Stimulated activated CD8-positive, alpha-beta memory T cell treated with anti-CD3 and anti-CD28 coated beads, Interleukin-15, amount 100 ng/mL, for 24 hours (primary cell): Measurements from ENCODE around the gene EGR1.

ENCODE experiments used
- DNase-seq: peaks from one replicate; pipeline ENCODE4 v3.0.0-alpha.2; 2020; ENCODE audit warnings: low read depth

EGR1 gene

DNA sequence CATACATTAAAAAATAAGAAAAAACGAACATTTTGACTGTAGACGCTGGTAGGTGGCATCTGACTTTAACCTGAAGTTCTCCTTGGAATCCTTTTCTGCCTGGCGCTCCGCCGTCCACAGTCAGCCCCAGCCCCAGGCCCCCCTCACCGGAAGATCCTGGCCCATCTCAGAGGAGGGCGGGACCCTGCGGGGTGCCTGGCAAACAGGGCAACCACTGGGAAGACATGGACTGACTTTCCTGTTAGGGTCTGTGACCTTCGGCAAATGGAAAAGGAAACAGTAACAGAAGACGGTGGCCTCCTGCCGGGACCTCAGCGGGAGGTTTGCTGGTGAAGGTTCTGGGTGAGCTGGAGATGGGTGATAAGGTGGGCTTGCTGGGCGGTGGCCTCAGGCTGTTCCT lies 11.7 kb upstream of the EGR1 start:
- DNase-seq: no peak

DNA sequence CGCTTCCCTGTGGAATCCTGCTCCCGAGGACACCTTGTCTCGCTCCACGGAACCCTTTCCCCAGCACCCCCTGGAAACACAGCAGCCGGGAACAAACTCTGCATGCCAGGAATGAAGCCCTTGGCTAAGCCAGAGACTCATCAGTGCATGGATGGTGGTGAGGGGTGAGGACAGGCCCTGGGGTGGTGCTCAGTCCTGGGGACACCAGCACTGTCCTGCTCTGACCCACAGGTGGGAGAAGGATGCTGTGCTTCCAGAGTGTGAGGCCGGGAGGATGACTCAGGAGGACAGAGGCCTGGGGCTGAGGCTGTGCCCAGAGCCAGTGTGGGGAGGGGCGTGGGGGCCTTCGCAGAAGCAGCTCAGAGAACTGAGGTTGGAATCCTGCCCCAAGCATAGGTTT lies 11.2 kb upstream of the EGR1 start:
- DNase-seq: no peak

GRCh38 chr5:138455232-138455930 lies 9.9 kb upstream of the EGR1 start:
- DNase-seq: no peak

DNA sequence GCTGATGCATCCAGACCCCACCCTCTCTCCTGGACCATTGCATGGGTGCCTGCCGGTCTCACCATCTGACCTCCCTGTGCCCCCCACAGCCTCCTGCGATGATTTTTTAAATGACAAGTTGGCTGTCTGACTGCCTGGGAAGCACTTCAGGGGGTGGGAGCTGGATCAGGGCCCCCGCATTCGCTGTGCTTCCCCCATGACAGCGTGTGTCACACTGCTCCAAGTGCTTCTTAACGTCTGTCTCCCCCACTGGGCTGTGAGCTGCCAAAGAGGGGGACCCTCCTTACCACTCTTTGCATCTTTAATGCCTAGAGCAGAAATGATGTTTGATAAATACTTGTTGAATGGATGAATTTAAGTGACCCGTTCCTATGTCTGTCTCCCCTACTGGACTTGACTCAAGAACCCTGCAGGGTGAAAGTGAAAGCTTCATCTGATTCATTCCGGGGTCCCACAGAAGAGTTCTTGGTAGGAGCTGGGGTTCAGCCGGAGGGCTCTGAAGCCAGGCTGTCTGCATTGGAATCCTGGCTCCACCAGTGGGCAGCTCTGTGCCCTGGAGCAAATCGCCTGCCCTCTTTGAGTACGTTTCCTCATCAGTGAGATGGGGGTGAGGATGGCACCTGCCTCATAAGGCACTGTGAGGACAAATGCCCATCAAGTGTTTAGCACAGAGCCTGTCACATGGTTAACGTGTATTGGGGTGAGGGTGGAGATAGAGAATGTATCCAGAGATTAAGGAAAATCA lies 7.6 kb upstream of the EGR1 start:
- DNase-seq: no peak

- no peak for DNase-seq
Measured at GRCh38 chr5:138458384-138458783, 6.9 kb upstream of the EGR1 start.

- DNase-seq: no peak
Measured at GRCh38 chr5:138458856-138459255, 6.4 kb upstream of the EGR1 start.

DNA sequence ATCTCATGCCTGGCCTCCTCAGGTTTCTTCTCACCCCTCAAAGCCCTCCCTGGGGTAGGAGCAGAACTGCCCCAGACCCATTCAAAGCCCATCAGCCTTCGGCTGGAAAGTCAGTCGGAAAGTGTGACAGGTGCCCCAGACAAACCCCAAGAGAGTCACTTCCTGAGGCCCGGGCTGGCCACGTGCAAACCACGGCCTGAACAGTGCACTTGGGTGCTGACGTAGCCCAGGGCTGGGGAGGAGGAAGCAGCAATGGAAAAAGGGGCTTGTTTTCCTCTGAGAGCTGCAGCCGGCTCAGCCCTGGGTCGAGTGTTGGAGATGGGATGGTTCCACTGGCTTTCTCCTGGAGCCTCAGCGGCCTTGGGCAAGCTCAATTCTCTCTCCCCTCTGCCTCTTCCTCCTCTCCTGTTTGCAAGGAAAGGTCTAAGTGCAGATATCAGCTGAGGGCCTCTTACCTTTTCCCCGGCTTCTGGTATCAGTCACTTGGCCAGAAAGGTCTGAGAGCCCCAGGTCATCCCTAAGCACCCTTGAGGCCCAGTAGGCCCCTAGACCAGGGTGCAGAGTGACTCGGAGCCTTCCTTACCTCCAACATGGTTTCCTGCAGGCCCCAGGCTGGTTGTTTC lies 5.9 kb upstream of the EGR1 start:
- peak; percentile 63 for DNase-seq

- no peak for DNase-seq
Measured at GRCh38 chr5:138460032-138460693, 5.1 kb upstream of the EGR1 start.

GRCh38 chr5:138461343-138462125 lies 3.7 kb upstream of the EGR1 start:
- no peak for DNase-seq

GRCh38 chr5:138463419-138464007 lies 1.8 kb upstream of the EGR1 start:
- no peak for DNase-seq

DNA sequence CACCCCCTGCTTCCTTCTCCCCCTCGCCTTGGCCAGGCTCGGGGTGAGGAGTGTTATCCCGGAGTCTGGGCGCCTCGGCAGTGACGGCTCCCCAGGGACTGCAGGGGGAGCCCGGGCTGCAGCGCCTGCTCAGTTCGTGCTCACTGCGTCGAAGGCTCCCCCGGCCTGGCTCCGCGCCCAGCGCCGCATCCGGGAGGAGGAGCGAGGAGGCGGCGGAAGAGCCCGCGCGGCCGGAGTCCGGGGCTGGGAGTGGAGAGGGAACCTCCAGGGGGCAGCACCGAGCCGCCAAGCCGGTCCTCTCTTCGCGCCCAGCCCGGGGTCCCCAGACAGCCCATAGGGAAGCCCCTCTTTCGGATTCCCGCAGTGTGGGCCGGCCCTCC lies 1.3 kb upstream of the EGR1 start:
- peak; percentile 81 for DNase-seq

DNA sequence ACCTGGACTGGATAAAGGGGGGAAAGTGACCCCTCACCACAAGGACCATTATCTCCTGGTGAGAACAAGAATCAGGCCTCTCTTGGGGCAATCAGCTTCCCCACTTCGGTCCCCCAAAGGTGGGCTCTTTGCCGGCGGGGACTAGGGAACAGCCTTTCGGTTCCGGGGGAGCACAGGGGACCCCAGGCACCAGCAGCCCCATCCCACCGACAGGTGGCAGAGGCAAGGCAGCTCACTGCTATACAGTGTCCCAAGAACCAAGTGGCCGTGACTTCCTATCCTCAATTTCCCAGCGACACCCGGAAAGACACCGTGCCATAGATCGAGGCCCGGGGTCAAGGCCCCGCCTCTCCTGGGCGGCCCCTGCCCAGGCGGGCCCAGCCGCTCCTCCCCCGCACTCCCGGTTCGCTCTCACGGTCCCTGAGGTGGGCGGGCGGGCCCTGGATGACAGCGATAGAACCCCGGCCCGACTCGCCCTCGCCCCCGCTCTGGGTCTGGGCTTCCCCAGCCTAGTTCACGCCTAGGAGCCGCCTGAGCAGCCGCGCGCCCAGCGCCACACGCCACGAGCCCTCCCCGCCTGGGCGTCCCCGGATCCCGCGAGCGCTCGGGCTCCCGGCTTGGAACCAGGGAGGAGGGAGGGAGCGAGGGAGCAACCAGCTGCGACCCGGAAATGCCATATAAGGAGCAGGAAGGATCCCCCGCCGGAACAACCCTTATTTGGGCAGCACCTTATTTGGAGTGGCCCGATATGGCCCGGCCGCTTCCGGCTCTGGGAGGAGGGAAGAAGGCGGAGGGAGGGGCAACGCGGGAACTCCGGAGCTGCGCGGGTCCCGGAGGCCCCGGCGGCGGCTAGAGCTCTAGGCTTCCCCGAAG lies 655 bp upstream of the EGR1 start:
- peak; percentile 81 for DNase-seq

- no peak for DNase-seq
Measured at GRCh38 chr5:138466125-138466899, 1.0 kb downstream of the EGR1 start.

GRCh38 chr5:138466900-138467710 lies 1.8 kb downstream of the EGR1 start:
- no peak for DNase-seq

DNA sequence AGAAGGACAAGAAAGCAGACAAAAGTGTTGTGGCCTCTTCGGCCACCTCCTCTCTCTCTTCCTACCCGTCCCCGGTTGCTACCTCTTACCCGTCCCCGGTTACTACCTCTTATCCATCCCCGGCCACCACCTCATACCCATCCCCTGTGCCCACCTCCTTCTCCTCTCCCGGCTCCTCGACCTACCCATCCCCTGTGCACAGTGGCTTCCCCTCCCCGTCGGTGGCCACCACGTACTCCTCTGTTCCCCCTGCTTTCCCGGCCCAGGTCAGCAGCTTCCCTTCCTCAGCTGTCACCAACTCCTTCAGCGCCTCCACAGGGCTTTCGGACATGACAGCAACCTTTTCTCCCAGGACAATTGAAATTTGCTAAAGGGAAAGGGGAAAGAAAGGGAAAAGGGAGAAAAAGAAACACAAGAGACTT lies 2.4 kb downstream of the EGR1 start:
- no peak for DNase-seq

- DNase-seq: no peak
Measured at GRCh38 chr5:138468133-138468965, 3.1 kb downstream of the EGR1 start.

GRCh38 chr5:138468966-138469539 lies 3.8 kb downstream of the EGR1 start:
- DNase-seq: no peak
